Tibial nerve (tissue), 4 donors: Measurements from ENCODE around the gene LNPK. TPM values are rescaled to one million over a fixed set of nuclear protein-coding genes. Genes with fewer than 3 reads are reported as not detected.

Experiments used
- DNase-seq, 2 donors: peaks; one replicate each; pipeline ENCODE4 v3.0.0-alpha.2; 2019; ENCODE audit warnings: low spot score in 2 of 2
- H3K27ac ChIP-seq, 4 donors: fragments of 200-600 bp; sonication (generic) in 3 of 4; one replicate each; pipeline ENCODE4 v1.5.1; 2017 to 2019; ENCODE audit warnings: mild to moderate bottlenecking in 1 of 4
- H3K27me3 ChIP-seq, 2 donors: fragments of 200-600 bp; sonication (generic) in 1 of 2; one replicate each; pipeline versions ENCODE4 v1.5.1 to v1.6.0; 2017 to 2019
- H3K36me3 ChIP-seq, 3 donors: fragments of 200-600 bp; sonication (generic); one replicate each; pipeline ENCODE4 v1.5.1; 2018 to 2019
- H3K4me1 ChIP-seq, 4 donors: fragments of 200-600 bp; sonication (generic) in 3 of 4; one replicate each; pipeline ENCODE4 v1.5.1; 2017 to 2019
- H3K4me3 ChIP-seq, 4 donors: fragments of 200-600 bp; sonication (generic) in 3 of 4; one replicate each; pipeline ENCODE4 v1.5.1; 2017 to 2019; ENCODE audit warnings: mild to moderate bottlenecking in 1 of 4, moderate library complexity in 1 of 4
- H3K9me3 ChIP-seq, 4 donors: fragments of 200-600 bp; sonication (generic) in 3 of 4; one replicate each; pipeline ENCODE4 v1.5.1; 2017 to 2019
- EP300 ChIP-seq, 2 donors: sonication (generic); formaldehyde crosslinking; IDR thresholded peaks; one replicate each; pipeline ENCODE4 v1.6.1; 2017; ENCODE audit warnings: antibody characterized with exemption in 2 of 2, mild to moderate bottlenecking in 1 of 2
- POLR2A ChIP-seq, 2 donors: fragments of 450-650 bp; IDR thresholded peaks; one replicate each; pipeline ENCODE4 v1.6.1; 2017; ENCODE audit warnings: antibody characterized with exemption in 2 of 2, mild to moderate bottlenecking in 2 of 2, moderate library complexity in 2 of 2
- WGBS, 2 donors: methylation state at CpG; one replicate each; pipeline ENCODE4 v1.1.5; 2018; 5-methylcytosine and 5-hydroxymethylcytosine counted together
- total RNA-seq, 4 donors: library from RNA; depleted of rRNA; stranded (reverse); fragments of >200 nt; gene quantifications; one replicate each; pipeline ENCODE4 v1.1.0, GENCODE V29; 2016
- TF ChIP-seq, protein P1 (sequence below), 5 experiments: fragments of 200-600 bp in 3 of 5; fragments of 450-650 bp in 2 of 5; sonication (generic) in 3 of 5; IDR thresholded peaks; one replicate each; pipeline ENCODE4 v1.5.1; 2016 to 2019; ENCODE audit warnings: antibody characterized with exemption in 5 of 5, mild to moderate bottlenecking in 3 of 5, moderate library complexity in 2 of 5

Gene LNPK
- total RNA-seq, 4 donors from 2014 or later, result 17.4 to 27.3 (median 24.1) TPM

DNA sequence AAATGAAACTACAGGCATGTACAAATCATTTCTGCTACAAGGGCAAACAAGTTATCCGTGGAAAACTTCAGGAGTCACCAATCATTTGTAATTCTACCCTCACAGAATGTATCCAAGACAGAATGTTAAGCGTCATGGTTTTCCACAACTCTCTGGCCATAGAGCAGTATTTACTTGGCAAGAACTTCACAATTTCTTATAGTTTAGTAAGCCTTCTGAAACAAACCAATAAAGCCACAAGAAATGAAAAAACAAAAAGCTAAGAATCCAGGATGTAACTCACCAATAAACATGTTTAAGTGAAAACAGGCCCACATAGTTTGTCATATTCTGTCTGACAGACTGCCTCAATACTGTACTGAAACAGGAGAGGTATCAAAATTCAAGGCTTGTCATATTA, 70.3 kb downstream of the LNPK start:
- H3K4me3 ChIP-seq, result no peak overlapping the region
- no peaks in the 10 kb centered on the region for H3K27me3 ChIP-seq
- TF ChIP-seq EP300 (IDR thresholded peaks at IDR 0.05) (no peak), POLR2A (IDR thresholded peaks at IDR 0.05) (no peak)
- TF ChIP-seq, protein P1, sequence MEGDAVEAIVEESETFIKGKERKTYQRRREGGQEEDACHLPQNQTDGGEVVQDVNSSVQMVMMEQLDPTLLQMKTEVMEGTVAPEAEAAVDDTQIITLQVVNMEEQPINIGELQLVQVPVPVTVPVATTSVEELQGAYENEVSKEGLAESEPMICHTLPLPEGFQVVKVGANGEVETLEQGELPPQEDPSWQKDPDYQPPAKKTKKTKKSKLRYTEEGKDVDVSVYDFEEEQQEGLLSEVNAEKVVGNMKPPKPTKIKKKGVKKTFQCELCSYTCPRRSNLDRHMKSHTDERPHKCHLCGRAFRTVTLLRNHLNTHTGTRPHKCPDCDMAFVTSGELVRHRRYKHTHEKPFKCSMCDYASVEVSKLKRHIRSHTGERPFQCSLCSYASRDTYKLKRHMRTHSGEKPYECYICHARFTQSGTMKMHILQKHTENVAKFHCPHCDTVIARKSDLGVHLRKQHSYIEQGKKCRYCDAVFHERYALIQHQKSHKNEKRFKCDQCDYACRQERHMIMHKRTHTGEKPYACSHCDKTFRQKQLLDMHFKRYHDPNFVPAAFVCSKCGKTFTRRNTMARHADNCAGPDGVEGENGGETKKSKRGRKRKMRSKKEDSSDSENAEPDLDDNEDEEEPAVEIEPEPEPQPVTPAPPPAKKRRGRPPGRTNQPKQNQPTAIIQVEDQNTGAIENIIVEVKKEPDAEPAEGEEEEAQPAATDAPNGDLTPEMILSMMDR (IDR thresholded peaks at IDR 0.05), result no peak
- H3K9me3 ChIP-seq, result no peaks in the 10 kb centered on the region
- 56 to 62% methylated on average over 2 of the region's 2 CpGs for WGBS, 2 donors
- DNase-seq, result no peak
- peaks cover 0 to 38% (median 6%) of the 10 kb centered on the region in 3 donors for H3K36me3 ChIP-seq
- H3K4me1 ChIP-seq, result no peaks in the 10 kb centered on the region
- H3K27ac ChIP-seq, result no peak overlapping the region

DNA sequence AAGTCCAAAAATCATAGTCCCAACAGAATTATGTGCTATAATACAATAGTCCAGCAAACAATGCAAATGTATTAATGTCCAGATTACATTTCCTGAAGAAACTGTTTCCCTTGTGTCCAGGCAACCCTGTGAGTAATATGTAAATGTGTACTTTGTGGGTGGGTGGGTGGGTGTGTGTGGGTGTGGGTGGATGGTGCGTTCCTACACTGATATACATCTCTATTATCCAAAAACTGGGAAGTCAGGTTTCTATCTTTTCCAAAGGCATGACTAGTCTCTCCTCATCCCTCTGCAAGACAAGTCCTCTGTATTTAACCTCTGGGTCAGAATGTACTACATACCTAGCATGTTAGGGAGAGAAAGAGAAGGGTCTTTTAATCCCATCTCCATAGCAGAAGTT, 71.6 kb downstream of the LNPK start:
- Histone ChIP-seq H3K4me1 (no peaks in the 10 kb centered on the region), H3K4me3 (no peak overlapping the region), H3K36me3 (peaks cover 0 to 41% (median under 1%) of the 10 kb centered on the region in 3 donors), H3K27me3 (no peaks in the 10 kb centered on the region), H3K9me3 (no peaks in the 10 kb centered on the region), H3K27ac (no peak overlapping the region)
- 55 to 67% methylated on average over 1 of the region's 1 CpG for WGBS, 2 donors
- TF ChIP-seq EP300 (IDR thresholded peaks at IDR 0.05), result no peak
- no peak for TF ChIP-seq POLR2A (IDR thresholded peaks at IDR 0.05)
- TF ChIP-seq, protein P1 (IDR thresholded peaks at IDR 0.05), result no peak
- no peak for DNase-seq

DNA sequence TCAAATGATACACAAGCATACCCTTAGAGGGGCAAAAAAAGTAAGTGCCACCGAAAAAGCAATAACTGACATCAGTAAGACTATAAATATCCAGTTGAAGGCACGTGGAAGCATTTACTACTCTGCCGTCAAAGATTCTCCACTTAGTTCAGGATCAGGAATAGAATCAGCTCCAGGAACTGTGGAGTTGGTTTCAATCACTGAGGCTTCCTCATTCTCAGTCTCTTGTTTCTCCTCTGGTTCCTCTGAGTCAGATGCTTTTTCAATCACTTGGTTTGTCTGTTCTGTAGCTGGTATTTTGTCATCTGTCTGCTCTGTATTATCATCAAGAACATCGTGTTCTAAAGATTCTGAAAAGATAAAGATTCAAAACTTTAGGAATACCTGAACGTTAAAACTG, 72.2 kb downstream of the LNPK start:
- Histone ChIP-seq H3K4me3 (no peak overlapping the region), H3K9me3 (no peaks in the 10 kb centered on the region), H3K27me3 (no peaks in the 10 kb centered on the region), H3K36me3 (peaks cover 0 to 39% (median 0%) of the 10 kb centered on the region in 3 donors), H3K4me1 (no peaks in the 10 kb centered on the region), H3K27ac (no peak overlapping the region)
- 76 to 77% methylated on average over 5 of the region's 5 CpGs for WGBS, 2 donors
- TF ChIP-seq POLR2A (IDR thresholded peaks at IDR 0.05) (no peak), EP300 (IDR thresholded peaks at IDR 0.05) (no peak)
- TF ChIP-seq, protein P1 (IDR thresholded peaks at IDR 0.05), result no peak
- no peak for DNase-seq

DNA sequence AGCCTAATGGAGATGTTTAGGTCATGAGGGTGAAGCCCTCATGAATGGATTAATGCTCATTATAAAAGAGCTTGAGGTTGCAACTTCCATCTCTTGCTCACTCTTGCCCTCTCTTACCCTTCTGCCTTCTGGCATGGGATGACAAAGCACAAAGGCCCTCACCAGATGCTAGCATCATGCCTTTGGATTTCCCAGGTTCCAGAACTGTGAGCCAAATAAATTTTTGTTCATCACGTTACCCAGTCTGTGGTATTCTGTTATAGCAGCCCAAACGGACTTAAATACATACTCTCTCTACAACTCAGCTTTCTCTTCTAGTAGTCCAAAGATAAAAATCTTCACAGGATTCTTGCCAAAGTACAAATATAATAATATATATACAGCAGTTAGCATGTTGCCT, 75.8 kb downstream of the LNPK start:
- H3K4me3 ChIP-seq, result no peak overlapping the region
- no peaks in the 10 kb centered on the region for H3K27me3 ChIP-seq
- H3K27ac ChIP-seq, result no peak overlapping the region
- no peaks in the 10 kb centered on the region for H3K4me1 ChIP-seq
- 85% methylated on average over 2 of the region's 2 CpGs for WGBS, 2 donors
- H3K36me3 ChIP-seq, result peaks cover 0 to 29% (median 0%) of the 10 kb centered on the region in 3 donors
- peaks cover 0 to 3% (median 0%) of the 10 kb centered on the region in 4 donors for H3K9me3 ChIP-seq
- TF ChIP-seq EP300 (IDR thresholded peaks at IDR 0.05) (no peak), POLR2A (IDR thresholded peaks at IDR 0.05) (no peak)
- TF ChIP-seq, protein P1 (IDR thresholded peaks at IDR 0.05), result no peak
- no peak for DNase-seq

DNA sequence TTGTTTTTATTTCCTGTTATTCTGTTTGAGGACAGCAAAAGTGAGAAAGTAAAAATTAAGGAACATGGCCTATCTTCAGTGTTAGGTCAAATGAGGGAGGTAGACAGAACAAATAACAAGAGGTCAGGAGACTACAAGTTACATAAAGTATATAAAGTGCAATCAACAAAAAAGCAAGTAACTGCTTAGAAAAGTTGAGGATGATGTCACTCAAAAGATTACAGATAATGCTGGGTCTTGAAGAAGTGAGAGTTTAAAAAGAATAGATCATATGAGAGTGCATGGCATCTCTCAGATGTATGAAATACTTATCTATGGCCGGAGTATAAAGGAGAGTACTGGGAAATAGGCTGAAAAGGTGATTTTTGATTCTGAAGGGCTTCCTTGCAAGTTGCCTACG, 79.9 kb downstream of the LNPK start:
- no peak for DNase-seq

More for the DNA sequence above, 79.9 kb downstream of the LNPK start:
- no peaks in the 10 kb centered on the region for H3K4me1 ChIP-seq
- H3K27ac ChIP-seq, result no peak overlapping the region
- peaks cover 0 to 13% (median 0%) of the 10 kb centered on the region in 3 donors for H3K36me3 ChIP-seq
- H3K4me3 ChIP-seq, result no peak overlapping the region
- no peaks in the 10 kb centered on the region for H3K27me3 ChIP-seq
- peaks cover 0 to 3% (median 0%) of the 10 kb centered on the region in 4 donors for H3K9me3 ChIP-seq
- TF ChIP-seq POLR2A (IDR thresholded peaks at IDR 0.05), result no peak
- TF ChIP-seq, protein P1 (IDR thresholded peaks at IDR 0.05), result no peak
- no peak for TF ChIP-seq EP300 (IDR thresholded peaks at IDR 0.05)
- 94 to 97% methylated on average over 2 of the region's 2 CpGs for WGBS, 2 donors
